OCI-LY1 (cell line): Measurements from ENCODE around the gene GBF1.
A peak's percentile ranks its signal among the peaks of the same experiment; 100 is the strongest.

Experiments
- H2AFZ ChIP-seq: fragments of 200-600 bp; sonication (generic), shearing (Covaris generic); 2 replicates; pipeline ENCODE4 v1.6.0; 2014; ENCODE audit warnings: antibody characterized with exemption, mild to moderate bottlenecking, low read length
- H3F3A ChIP-seq: fragments of 200-600 bp; sonication (generic), shearing (Covaris generic); 2 replicates; pipeline ENCODE4 v1.6.0; 2014; ENCODE audit warnings: mild to moderate bottlenecking, antibody characterized with exemption, low read length, moderate library complexity; ENCODE audit not compliant: insufficient read depth
- H3K27ac ChIP-seq: fragments of 200-600 bp; sonication (generic); 2 replicates; pipeline ENCODE4 v1.5.1; 2014; ENCODE audit warnings: low read length, mixed run types, mild to moderate bottlenecking, low read depth; ENCODE audit not compliant: poor library complexity, severe bottlenecking
- H3K27me3 ChIP-seq: fragments of 200-600 bp; sonication (generic); 2 replicates; pipeline ENCODE4 v1.6.0; 2014; ENCODE audit warnings: antibody characterized with exemption, mild to moderate bottlenecking, low read length, moderate library complexity; ENCODE audit not compliant: insufficient read depth
- H3K36me3 ChIP-seq: fragments of 200-600 bp; sonication (generic); 2 replicates; pipeline ENCODE4 v1.6.1; 2014; ENCODE audit warnings: mild to moderate bottlenecking, antibody characterized with exemption, low read length, moderate library complexity, mixed read lengths; ENCODE audit not compliant: insufficient read depth
- H3K4me1 ChIP-seq: fragments of 200-600 bp; sonication (generic); 2 replicates; pipeline ENCODE4 v1.5.1; 2014; ENCODE audit warnings: mild to moderate bottlenecking, low read length, moderate library complexity; ENCODE audit not compliant: insufficient read depth, severe bottlenecking
- H3K4me2 ChIP-seq: fragments of 200-600 bp; sonication (generic), shearing (Covaris generic); 2 replicates; pipeline ENCODE4 v1.6.1; 2014; ENCODE audit warnings: low read length
- H3K4me3 ChIP-seq: fragments of 200-600 bp; sonication (generic); 2 replicates; pipeline ENCODE4 v1.5.1; 2014; ENCODE audit warnings: low read length, low read depth, mild to moderate bottlenecking, mixed read lengths; ENCODE audit not compliant: poor library complexity, severe bottlenecking
- H3K79me2 ChIP-seq: fragments of 200-600 bp; shearing (Covaris generic); 2 replicates; pipeline ENCODE4 v1.6.1; 2016; ENCODE audit warnings: mixed run types, low read length, mixed read lengths; ENCODE audit not compliant: insufficient read depth
- H3K9ac ChIP-seq: fragments of 200-600 bp; sonication (generic), shearing (Covaris generic); 2 replicates; pipeline ENCODE4 v1.6.1; 2014; ENCODE audit warnings: mild to moderate bottlenecking, low read length, mixed read lengths
- H3K9me2 ChIP-seq: fragments of 200-600 bp; sonication (generic), shearing (Covaris generic); 2 replicates; pipeline ENCODE4 v1.6.1; 2014; ENCODE audit warnings: low read depth, mild to moderate bottlenecking, low read length, mixed read lengths
- H3K9me3 ChIP-seq: fragments of 200-600 bp; shearing (Covaris generic); 2 replicates; pipeline ENCODE4 v1.6.1; 2014; ENCODE audit warnings: low read length, mixed read lengths
- H4K20me1 ChIP-seq: fragments of 200-600 bp; sonication (generic), shearing (Covaris generic); 2 replicates; pipeline ENCODE4 v1.6.0; 2016; ENCODE audit warnings: mild to moderate bottlenecking, low read length; ENCODE audit not compliant: insufficient read depth
- CTCF ChIP-seq: fragments of 200-600 bp; sonication (generic), shearing (Covaris generic); IDR thresholded peaks from 2 replicates; pipeline ENCODE4 v1.5.1; 2017; ENCODE audit warnings: mild to moderate bottlenecking, antibody characterized with exemption, low read length, moderate library complexity, mixed read lengths
- EZH2 ChIP-seq: fragments of 200-600 bp; sonication (generic), shearing (Covaris generic); IDR thresholded peaks from 2 replicates; pipeline ENCODE4 v1.8.0; 2017; ENCODE audit warnings: borderline replicate concordance, mixed run types, mild to moderate bottlenecking, antibody characterized with exemption, low read length, moderate library complexity, mixed read lengths

GBF1 gene

GRCh38 chr10:102397222-102398171 lies 152.2 kb downstream of the GBF1 start:
- no peaks in the 10 kb centered on the region for H3K79me2 ChIP-seq
- no peaks in the 10 kb centered on the region; the same call in 1 of the 2 replicates for H3K36me3 ChIP-seq

DNA sequence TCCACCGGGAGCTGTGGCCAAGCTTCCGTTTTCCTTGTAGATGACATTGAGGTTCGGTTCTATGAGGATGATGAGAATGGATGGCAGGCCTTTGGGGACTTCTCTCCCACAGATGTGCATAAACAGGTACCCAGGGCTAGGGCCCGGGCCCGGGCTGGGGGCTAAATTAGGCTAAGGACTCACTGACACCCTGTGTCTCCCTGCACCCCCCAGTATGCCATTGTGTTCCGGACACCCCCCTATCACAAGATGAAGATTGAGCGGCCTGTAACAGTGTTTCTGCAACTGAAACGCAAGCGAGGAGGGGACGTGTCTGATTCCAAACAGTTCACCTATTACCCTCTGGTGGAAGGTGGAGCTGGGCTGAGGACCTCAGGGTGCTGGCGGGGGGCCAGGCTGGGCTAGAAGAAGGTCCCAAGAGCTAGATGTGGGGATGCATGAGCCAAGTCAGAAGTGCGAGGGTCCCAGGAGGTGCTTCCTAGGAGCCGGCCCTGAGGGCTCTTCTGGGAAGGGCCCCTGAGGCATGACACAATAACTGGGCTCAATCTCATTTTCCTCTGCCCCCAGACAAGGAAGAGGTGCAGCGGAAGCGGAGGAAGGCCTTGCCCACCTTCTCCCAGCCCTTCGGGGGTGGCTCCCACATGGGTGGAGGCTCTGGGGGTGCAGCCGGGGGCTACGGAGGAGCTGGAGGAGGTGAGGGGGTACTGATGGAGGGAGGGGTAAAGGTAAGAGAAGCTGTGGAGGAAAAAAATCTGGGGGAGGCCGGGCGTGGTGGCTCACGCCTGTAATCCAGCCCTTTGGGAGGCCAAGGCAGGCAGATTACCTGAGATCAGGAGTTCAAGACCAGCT lies 153.1 kb downstream of the GBF1 start:
- Histone ChIP-seq H3K27me3 (no peaks in the 10 kb centered on the region), H3K9me2 (no peaks in the 10 kb centered on the region), H3K79me2 (no peaks in the 10 kb centered on the region), H3K36me3 (no peaks in the 10 kb centered on the region; the same call in 1 of the 2 replicates), H3K4me1 (peaks cover 24% of the 10 kb centered on the region), H3K4me2 (no peak overlapping the region; the same call in 1 of the 2 replicates), H3F3A (no peaks in the 10 kb centered on the region), H3K27ac (peak overlapping the region; percentile 36), H2AFZ (no peak overlapping the region), H3K9ac (no peak overlapping the region), H4K20me1 (no peaks in the 10 kb centered on the region), H3K4me3 (no peak overlapping the region), H3K9me3 (no peaks in the 10 kb centered on the region)
- TF ChIP-seq CTCF (no peak), EZH2 (no peak)

More at GRCh38 chr10:102397222-102398171, 152.2 kb downstream of the GBF1 start:
- no peaks in the 10 kb centered on the region for H4K20me1 ChIP-seq
- no peaks in the 10 kb centered on the region for H3K27me3 ChIP-seq
- H3K4me3 ChIP-seq: no peak overlapping the region
- H3K9me3 ChIP-seq: no peaks in the 10 kb centered on the region
- no peak overlapping the region for H3K4me2 ChIP-seq
- no peak for TF ChIP-seq CTCF
- no peak for TF ChIP-seq EZH2
- H2AFZ ChIP-seq: no peak overlapping the region
- no peaks in the 10 kb centered on the region for H3K9me2 ChIP-seq
- peak overlapping the region; percentile 36 for H3K27ac ChIP-seq
- H3K4me1 ChIP-seq: peaks cover 26% of the 10 kb centered on the region
- H3K9ac ChIP-seq: no peak overlapping the region
- no peaks in the 10 kb centered on the region for H3F3A ChIP-seq

DNA sequence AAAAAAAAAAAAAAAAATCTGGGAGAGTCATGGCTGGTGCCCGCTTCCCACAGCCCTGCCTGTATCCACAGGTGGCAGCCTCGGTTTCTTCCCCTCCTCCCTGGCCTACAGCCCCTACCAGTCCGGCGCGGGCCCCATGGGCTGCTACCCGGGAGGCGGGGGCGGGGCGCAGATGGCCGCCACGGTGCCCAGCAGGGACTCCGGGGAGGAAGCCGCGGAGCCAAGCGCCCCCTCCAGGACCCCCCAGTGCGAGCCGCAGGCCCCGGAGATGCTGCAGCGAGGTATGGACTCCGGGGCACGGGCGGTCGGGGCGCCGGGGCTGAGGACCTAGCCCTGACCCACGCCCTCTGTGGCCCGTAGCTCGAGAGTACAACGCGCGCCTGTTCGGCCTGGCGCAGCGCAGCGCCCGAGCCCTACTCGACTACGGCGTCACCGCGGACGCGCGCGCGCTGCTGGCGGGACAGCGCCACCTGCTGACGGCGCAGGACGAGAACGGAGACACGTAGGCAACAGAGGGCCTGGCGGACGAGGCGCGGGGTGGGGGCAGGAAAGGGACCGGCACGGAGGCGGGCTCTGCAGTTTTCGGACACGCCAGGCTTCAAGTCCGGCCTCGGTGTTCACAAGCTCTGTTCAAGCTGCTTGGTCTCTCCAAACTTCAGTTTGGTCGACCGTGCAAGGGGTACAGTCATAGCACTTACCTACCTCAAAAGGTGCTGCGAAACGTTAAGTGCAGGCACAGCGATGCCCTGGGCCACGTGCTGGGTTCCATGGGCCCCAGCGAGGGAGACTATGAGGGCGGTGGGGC lies 154.1 kb downstream of the GBF1 start:
- no peaks in the 10 kb centered on the region for H3K9me3 ChIP-seq
- H3K27me3 ChIP-seq: no peaks in the 10 kb centered on the region
- peak overlapping the region; percentile 67 for H3K4me2 ChIP-seq
- H3F3A ChIP-seq: no peaks in the 10 kb centered on the region
- H4K20me1 ChIP-seq: no peaks in the 10 kb centered on the region
- peaks cover 19% of the 10 kb centered on the region for H3K4me1 ChIP-seq
- no peaks in the 10 kb centered on the region for H3K79me2 ChIP-seq
- H3K36me3 ChIP-seq: no peaks in the 10 kb centered on the region; the same call in 1 of the 2 replicates
- H3K27ac ChIP-seq: no peak overlapping the region
- TF ChIP-seq EZH2 (no peak), CTCF (peak; percentile 78)
- H2AFZ ChIP-seq: no peak overlapping the region
- H3K9me2 ChIP-seq: no peaks in the 10 kb centered on the region
- H3K4me3 ChIP-seq: peak overlapping the region; percentile 59
- peak overlapping the region; percentile 66; the same call in 1 of the 2 replicates for H3K9ac ChIP-seq
